Measurements from ENCODE around the gene ROMO1. TPM values are rescaled to one million over a fixed set of nuclear protein-coding genes. Genes with fewer than 3 reads are reported as not detected.

The ROMO1 gene
- total and polyA plus RNA-seq, 2 experiments from 2014 or later: 152 to 881 TPM

DNA sequence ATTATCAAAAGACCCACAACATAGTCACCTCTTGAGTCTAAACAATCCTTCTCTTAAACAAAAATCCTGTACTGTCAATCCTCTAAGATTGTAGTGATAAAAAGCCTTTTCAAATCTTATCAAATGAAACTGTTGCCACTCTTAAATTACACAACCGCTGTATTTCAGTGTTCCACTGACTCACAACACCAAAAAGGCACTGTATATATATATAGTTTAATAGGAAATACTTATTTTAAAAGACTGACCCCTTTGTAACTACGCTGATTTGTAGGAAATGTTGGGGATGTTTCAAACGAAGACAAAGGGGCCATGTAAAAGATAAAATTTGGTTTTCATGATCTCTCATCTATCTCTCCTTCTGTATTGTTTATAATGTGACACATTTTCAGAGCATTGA is 48.6 kb upstream of the ROMO1 start (continued):
- TF ChIP-seq, protein P1, sequence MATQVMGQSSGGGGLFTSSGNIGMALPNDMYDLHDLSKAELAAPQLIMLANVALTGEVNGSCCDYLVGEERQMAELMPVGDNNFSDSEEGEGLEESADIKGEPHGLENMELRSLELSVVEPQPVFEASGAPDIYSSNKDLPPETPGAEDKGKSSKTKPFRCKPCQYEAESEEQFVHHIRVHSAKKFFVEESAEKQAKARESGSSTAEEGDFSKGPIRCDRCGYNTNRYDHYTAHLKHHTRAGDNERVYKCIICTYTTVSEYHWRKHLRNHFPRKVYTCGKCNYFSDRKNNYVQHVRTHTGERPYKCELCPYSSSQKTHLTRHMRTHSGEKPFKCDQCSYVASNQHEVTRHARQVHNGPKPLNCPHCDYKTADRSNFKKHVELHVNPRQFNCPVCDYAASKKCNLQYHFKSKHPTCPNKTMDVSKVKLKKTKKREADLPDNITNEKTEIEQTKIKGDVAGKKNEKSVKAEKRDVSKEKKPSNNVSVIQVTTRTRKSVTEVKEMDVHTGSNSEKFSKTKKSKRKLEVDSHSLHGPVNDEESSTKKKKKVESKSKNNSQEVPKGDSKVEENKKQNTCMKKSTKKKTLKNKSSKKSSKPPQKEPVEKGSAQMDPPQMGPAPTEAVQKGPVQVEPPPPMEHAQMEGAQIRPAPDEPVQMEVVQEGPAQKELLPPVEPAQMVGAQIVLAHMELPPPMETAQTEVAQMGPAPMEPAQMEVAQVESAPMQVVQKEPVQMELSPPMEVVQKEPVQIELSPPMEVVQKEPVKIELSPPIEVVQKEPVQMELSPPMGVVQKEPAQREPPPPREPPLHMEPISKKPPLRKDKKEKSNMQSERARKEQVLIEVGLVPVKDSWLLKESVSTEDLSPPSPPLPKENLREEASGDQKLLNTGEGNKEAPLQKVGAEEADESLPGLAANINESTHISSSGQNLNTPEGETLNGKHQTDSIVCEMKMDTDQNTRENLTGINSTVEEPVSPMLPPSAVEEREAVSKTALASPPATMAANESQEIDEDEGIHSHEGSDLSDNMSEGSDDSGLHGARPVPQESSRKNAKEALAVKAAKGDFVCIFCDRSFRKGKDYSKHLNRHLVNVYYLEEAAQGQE (IDR thresholded peaks at IDR 0.05; ENCODE audit: unreplicated experiment): no peak
- TF ChIP-seq, protein P2, sequence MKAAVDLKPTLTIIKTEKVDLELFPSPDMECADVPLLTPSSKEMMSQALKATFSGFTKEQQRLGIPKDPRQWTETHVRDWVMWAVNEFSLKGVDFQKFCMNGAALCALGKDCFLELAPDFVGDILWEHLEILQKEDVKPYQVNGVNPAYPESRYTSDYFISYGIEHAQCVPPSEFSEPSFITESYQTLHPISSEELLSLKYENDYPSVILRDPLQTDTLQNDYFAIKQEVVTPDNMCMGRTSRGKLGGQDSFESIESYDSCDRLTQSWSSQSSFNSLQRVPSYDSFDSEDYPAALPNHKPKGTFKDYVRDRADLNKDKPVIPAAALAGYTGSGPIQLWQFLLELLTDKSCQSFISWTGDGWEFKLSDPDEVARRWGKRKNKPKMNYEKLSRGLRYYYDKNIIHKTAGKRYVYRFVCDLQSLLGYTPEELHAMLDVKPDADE (IDR thresholded peaks at IDR 0.05): no peak
- no peak for TF ChIP-seq ZNF114 (CRISPR knock-in tag; IDR thresholded peaks at IDR 0.05)
- no peak for TF ChIP-seq JUNB (IDR thresholded peaks at IDR 0.05; ENCODE audit: unreplicated experiment)
- TF ChIP-seq POLR2AphosphoS5 (IDR thresholded peaks at IDR 0.05; ENCODE audit: low read depth): no peak

DNA sequence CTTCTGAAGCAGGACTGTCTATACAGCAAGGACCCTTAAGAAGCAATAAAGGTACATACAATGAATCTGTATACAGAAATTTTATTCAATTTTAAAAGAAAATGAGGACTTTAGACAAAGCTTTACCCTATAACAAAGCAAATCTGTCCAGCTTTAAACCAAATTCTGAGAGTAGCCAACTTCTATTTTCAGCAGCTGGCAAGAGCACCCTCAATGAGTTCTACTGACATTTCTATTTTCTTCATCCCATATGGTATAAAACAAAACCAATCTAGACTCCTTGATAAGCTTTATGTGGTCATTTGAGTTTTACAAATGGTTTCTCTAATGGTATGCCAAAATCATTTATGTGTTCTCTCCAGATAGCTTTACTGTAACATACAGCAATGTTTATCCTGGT is 47.2 kb upstream of the ROMO1 start:
- H3K9me3 Mint-ChIP-seq: no peaks in the 10 kb centered on the region
- Histone ChIP-seq H3K27ac (ENCODE audit: low read depth) (no peak overlapping the region), H3K27me3 (ENCODE audit: insufficient read depth) (no peaks in the 10 kb centered on the region), H3K4me2 (no peak overlapping the region), H3K79me2 (replicated peaks; ENCODE audit: insufficient read depth) (peaks cover 100% of the 10 kb centered on the region), H4K20me1 (replicated peaks; ENCODE audit: insufficient read depth) (peaks cover 84% of the 10 kb centered on the region), H3K4me3 (no peak overlapping the region), H3K36me3 (ENCODE audit: insufficient read depth) (peaks cover 11% of the 10 kb centered on the region), H3K4me1 (ENCODE audit: insufficient read depth) (peaks cover under 1% of the 10 kb centered on the region), H3K9me2 (ENCODE audit: insufficient read depth) (no peaks in the 10 kb centered on the region), H2AFZ (no peak overlapping the region), H3F3A (replicated peaks; ENCODE audit: low read depth) (0 out of 2 replicates have a peak, but pooled peaks cover 5% of the 10 kb centered on the region)
- H3K27me3 Mint-ChIP-seq (ENCODE audit: insufficient read depth, low read depth, poor library complexity): no peaks in the 10 kb centered on the region
- ATAC-seq (no peak), DNase-seq (ENCODE audit: low spot score) (no peak)
- TF ChIP-seq, protein P1 (IDR thresholded peaks at IDR 0.05; ENCODE audit: unreplicated experiment): no peak
- TF ChIP-seq POLR2AphosphoS5 (IDR thresholded peaks at IDR 0.05; ENCODE audit: low read depth): no peak
- no peaks in the 10 kb centered on the region; the same call in 2 of the 3 replicates for H3K4me1 Mint-ChIP-seq
- no peak overlapping the region for H3K27ac Mint-ChIP-seq
- peaks cover 9% of the 10 kb centered on the region; the same call in 2 of the 3 replicates for H3K36me3 Mint-ChIP-seq (ENCODE audit: low read depth)
- no peak overlapping the region for H3K4me3 Mint-ChIP-seq

Data from GM23338 (cell line).